CD1c-positive myeloid dendritic cell (primary cell): ENCODE measurements around the gene PHF5A.

ENCODE experiments used
- DNase-seq: peaks from one replicate; pipeline ENCODE4 v3.0.0-alpha.2; 2016; ENCODE audit errors: extremely low spot score

PHF5A gene

DNA sequence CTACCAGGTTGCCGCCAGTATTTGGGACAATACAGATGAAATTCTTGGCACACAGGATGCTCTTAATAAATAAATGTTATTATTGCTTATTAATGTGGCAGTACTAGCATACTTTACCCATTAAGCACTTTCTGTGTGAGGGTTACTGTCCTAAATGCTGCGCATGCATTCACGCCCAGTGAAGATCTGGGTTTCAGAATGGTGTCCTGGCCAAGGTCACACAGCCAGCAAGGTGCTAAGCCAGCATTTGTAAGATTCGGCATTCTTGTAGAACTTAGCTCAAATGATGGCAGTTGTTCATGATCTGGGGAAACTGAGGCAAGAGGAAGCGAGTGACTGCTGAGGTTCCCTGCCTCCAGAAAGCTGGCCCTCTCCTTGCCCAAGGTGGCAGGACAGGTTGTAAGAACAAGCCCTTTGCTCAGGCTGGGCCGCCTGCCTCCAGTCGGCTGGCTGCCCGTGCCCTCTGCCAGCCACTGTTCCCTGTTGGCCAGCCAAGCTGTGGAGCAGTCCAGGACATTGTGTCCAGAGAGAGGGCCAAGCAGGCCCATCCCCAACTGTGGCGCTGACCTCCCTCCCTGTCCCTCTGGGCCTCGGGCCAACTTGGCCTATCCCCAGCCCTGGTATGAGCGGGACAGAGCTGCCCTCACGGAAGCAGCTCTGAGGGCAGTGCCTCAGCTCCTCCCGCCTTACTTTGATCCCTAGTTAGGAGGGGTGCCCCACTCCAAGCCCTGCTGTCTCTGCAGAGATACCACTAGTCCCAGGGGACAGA is 50.7 kb downstream of the PHF5A start:
- no peak for DNase-seq

DNA sequence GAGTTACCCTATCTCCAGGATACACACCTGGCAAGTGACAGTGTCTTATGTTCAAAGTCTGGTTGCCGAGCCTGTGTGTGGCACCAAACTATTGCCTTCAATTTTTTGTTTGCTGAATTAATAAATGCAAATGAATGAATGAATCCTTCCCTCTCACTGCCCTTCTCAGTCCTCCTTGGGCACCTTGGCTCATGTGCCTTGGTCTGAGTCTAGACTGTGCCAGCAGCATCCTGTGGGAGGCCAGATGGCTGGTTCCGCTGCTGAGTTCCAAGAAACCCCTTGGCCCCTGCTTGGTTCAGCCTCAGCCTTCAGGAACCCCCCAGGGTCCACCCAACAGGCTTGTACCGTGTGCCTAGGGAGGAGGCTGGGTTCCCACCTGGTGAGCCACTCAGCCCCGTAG is 52.9 kb downstream of the PHF5A start:
- DNase-seq = no peak

DNA sequence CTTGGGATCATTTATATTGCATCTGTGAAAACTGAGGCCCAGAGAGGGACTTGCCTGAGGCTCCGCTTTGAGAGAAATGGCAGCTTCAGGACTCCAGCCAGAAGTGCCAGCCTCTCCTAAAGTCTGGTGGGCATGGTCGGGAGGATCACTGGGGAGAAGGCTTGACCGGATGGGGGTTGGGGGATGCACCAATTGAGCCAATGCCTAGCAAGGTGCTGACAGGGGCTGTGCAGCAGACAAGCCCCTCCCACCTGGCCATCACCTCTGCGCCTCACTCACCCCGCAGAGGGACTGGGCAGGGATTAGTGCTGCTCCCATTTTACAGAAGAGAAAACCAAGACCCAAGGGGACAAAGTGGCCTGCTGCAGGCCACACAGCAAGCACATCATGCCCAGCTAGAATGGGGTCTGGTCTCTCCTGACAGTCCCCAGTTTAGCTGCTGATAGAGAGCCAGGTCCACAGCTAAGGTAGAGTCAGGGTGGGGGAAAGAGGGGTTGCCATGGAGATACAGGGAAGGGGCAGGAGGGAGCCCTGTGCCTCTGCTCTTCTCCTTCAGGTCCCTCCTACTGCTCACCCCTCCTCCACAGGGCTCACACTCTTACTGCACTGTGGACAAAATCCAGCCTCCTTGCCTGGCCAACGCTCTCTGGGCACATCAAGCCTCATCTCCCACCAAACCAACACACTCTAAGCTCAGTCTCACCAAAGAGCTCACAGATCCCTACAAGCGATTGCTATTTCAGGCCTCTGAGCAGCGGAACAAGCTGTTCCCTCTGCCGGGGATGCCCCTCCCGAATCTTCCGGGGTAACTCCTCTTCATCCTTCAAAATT is 57.3 kb downstream of the PHF5A start:
- DNase-seq = no peak

DNA sequence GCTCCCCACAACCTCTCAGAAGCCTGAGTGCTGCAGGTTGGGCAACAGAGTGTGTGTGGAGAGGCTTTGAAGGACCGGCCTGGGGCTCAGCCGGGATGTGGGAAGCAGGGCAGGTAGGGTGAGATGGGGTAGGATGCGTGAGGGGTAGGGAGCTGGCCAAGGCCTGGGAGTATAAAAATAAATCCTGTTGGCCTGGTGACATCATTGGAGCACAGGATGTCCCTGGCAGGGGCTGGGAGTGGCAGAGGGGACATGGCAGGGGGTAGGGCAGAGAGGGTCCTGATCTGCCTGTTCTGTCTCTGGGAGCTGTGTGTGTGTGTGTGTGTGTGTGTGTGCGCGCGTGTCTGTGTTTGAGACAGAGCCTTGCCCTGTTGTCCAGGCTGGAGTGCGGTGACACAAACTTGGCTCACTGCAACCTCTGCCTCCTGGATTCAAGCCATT is 58.2 kb downstream of the PHF5A start:
- no peak for DNase-seq
